ENCODE measurements around the gene DYNLT1.

The DYNLT1 gene

DNA sequence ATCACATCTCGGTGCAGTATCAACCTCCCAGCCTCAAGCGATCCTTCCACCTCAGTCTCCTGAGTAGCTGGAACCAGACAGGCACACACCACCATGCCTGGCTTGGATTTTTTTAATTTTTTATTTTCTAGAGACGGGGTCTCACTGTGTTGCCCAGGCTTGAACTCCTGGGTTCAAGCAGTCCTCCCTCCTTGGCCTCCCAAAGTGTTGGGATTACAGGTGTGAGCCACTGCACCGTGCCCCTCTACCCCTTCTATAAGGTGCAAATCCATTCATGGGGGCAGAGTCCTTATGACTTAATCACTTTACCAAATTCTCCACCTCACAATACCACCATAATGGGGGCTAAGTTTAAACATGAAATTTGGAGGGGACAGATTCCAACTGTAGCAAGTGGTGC lies 47.0 kb downstream of the DYNLT1 start:
- DNase-seq (ENCODE audit: low spot score): no peak

- DNase-seq (ENCODE audit: low spot score): no peak
These were observed 47.7 kb downstream of the DYNLT1 start for GRCh38 chr6:158596861-158597260.

DNA sequence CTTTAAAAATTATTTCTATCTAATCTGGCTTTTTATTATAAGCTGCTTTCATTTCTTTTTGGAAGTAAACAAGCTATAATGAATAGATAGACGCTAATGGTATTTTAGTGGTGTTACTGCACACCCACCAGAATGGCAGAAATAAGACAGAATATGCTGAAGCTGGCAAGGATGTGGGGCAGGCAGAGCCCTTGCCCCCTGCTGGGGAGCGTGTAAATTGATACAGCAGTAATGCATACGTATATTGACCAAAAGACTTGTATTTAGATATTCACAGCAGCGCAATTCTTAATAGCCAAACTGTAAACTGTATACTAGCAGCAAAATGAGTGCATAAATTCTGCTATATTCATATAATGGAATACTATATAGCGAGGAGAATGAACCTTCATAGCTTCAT lies 49.3 kb downstream of the DYNLT1 start:
- DNase-seq (ENCODE audit: low spot score): no peak

DNA sequence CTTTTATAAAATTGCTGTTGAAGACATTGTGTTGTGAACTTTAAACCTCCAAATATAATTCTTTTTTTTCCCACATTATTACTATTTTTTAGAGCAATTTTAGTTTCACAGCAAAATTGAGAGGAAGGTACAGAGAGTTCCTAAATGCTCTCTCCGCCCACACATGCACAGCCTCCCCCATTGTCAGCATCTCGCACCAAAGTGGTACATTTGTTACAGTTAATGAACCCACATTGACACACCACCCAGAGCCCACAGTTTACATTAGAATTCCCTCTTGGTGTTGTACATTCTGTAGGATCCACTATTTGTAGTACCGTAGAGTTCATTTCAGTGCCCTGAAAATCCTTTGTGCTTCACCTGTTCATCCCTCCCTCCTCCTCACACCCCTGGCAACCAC lies 50.9 kb downstream of the DYNLT1 start:
- DNase-seq (ENCODE audit: low spot score): no peak

GRCh38 chr6:158591810-158592209 lies 52.7 kb downstream of the DYNLT1 start:
- DNase-seq (ENCODE audit: low spot score): no peak

GRCh38 chr6:158591134-158591809 lies 53.3 kb downstream of the DYNLT1 start:
- no peak for DNase-seq (ENCODE audit: low spot score)

DNA sequence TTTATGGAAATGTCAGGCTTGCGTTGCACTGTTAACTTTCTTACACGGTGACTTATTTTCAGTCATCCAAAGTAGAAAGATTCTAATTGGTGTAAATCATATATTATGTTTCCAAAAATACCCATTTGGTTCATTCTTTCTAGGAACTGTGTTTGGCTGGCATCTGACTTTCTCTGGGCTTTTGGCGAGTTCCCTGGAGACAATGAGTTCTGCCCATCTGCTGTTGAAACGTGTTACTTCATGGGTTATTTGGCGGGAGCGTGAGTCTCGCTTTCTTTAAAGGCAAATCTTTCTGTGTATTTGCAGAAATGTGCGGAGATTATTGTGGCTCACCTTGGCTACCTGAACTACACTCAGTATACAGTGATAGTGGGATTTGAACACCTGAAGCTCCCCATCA lies 55.2 kb downstream of the DYNLT1 start:
- DNase-seq (ENCODE audit: low spot score): no peak

GRCh38 chr6:158586652-158587051 lies 57.9 kb downstream of the DYNLT1 start:
- DNase-seq (ENCODE audit: low spot score): no peak

All from SW480 (cell line).